K562 (cell line): Measurements from ENCODE around the gene ZNF473. TPM values are rescaled to one million over a fixed set of nuclear protein-coding genes. Genes with fewer than 3 reads are reported as not detected.

Experiments
- CBX3 ChIP-seq, 2 experiments: IDR thresholded peaks; 1 replicate in 1 of 2; 2 replicates in 1 of 2; pipeline ENCODE4 v1.6.1; 2012; ENCODE audit warnings: inconsistent platforms in 2 of 2, low read length in 2 of 2, borderline replicate concordance in 1 of 2, control low read depth in 1 of 2
- FOXP1 ChIP-seq: sonication (generic); formaldehyde crosslinking; IDR thresholded peaks from 2 replicates; pipeline ENCODE4 v1.8.0; 2022; ENCODE audit warnings: mild to moderate bottlenecking, missing genetic modification reagents
- MXD1 ChIP-seq: fragments of 250-450 bp; sonication (Bioruptor Pico); IDR thresholded peaks from 2 replicates; pipeline ENCODE4 v1.8.0; 2021; ENCODE audit warnings: borderline replicate concordance, mild to moderate bottlenecking, moderate library complexity; ENCODE audit not compliant: poor library complexity, severe bottlenecking
- NEUROD1 ChIP-seq: fragments of 150-350 bp; IDR thresholded peaks from 2 replicates; pipeline ENCODE4 v1.6.1; 2014; ENCODE audit warnings: borderline replicate concordance, low read length, low read depth; ENCODE audit not compliant: partially characterized antibody
- NFE2L1 ChIP-seq: fragments of 450-650 bp; IDR thresholded peaks from 2 replicates; pipeline ENCODE4 v1.6.1; 2016; ENCODE audit warnings: missing genetic modification characterization, low read depth, mild to moderate bottlenecking, missing compliant biosample characterization, moderate library complexity, borderline replicate concordance
- NFYB ChIP-seq: IDR thresholded peaks from 2 replicates; pipeline ENCODE4 v1.6.1; 2011; ENCODE audit warnings: mild to moderate bottlenecking, moderate library complexity; ENCODE audit not compliant: insufficient read length; ENCODE audit errors: extremely low read depth
- PATZ1 ChIP-seq: fragments of 250-450 bp; sonication (Bioruptor Pico); IDR thresholded peaks from 2 replicates; pipeline ENCODE4 v1.5.0; 2020; ENCODE audit warnings: mild to moderate bottlenecking, borderline replicate concordance
- SIRT6 ChIP-seq: IDR thresholded peaks from one replicate; pipeline ENCODE4 v1.6.1; 2012; ENCODE audit warnings: low read depth, mild to moderate bottlenecking, control low read depth, inconsistent platforms, low read length, moderate library complexity
- SMAD2 ChIP-seq: fragments of 150-350 bp; IDR thresholded peaks from 2 replicates; pipeline ENCODE4 v1.6.1; 2014; ENCODE audit warnings: low read depth, mild to moderate bottlenecking, low read length
- SMARCA4 ChIP-seq: fragments of 450-650 bp; IDR thresholded peaks from 2 replicates; pipeline ENCODE4 v1.6.1; 2016
- SPI1 ChIP-seq: IDR thresholded peaks from 2 replicates; pipeline ENCODE4 v1.6.1; 2011; ENCODE audit warnings: low read depth, low read length, control low read depth, borderline replicate concordance
- TAF9B ChIP-seq: fragments of 450-650 bp; IDR thresholded peaks from 2 replicates; pipeline ENCODE4 v1.6.1; 2018; ENCODE audit warnings: mild to moderate bottlenecking; ENCODE audit not compliant: partially characterized antibody
- ZFX ChIP-seq: sonication (generic); formaldehyde crosslinking; IDR thresholded peaks from 2 replicates; pipeline ENCODE4 v1.8.0; 2022; ENCODE audit warnings: mild to moderate bottlenecking, missing genetic modification reagents, moderate library complexity
- ZNF124 ChIP-seq: sonication (generic); formaldehyde crosslinking; IDR thresholded peaks from 2 replicates; pipeline ENCODE4 v1.8.1; 2022; ENCODE audit warnings: missing genetic modification reagents
- ZNF3 ChIP-seq: fragments of 250-450 bp; sonication (Bioruptor Pico); IDR thresholded peaks from 2 replicates; pipeline ENCODE4 v1.5.0; 2021; ENCODE audit warnings: mild to moderate bottlenecking, moderate library complexity
- ZNF507 ChIP-seq: conservative IDR thresholded peaks from 2 replicates; pipeline ENCODE4 v1.6.1; 2017; ENCODE audit warnings: missing genetic modification characterization, missing compliant biosample characterization
- ZNF699 ChIP-seq: fragments of 250-450 bp; sonication (Bioruptor Pico); IDR thresholded peaks from 2 replicates; pipeline ENCODE4 v1.8.0; 2021; ENCODE audit warnings: mild to moderate bottlenecking, moderate library complexity; ENCODE audit not compliant: insufficient replicate concordance
- ZNF77 ChIP-seq: fragments of 250-450 bp; sonication (Bioruptor Pico); IDR thresholded peaks from 2 replicates; pipeline ENCODE4 v1.5.0; 2020
- ZNF830 ChIP-seq: fragments of 250-450 bp; sonication (Bioruptor Pico); IDR thresholded peaks from 2 replicates; pipeline ENCODE4 v1.5.0; 2021; ENCODE audit warnings: mild to moderate bottlenecking
- polyA plus RNA-seq, 8 experiments: library from polyadenylated mRNA; depleted of rRNA in 4 of 8; stranded (reverse) in 5 of 8; unstranded in 3 of 8; fragments of >200 nt; fragmentation: Nextera tagmentation in 2 of 8; fragmentation: Illumina TruSeq in 1 of 8; extraction: Ambion mirVana in 2 of 8; extraction: Trizol in 1 of 8; gene quantifications; 2 replicates each; pipeline versions ENCODE4 v1.2.1 to v1.2.3, GENCODE V29; 2011 to 2014; ENCODE audit warnings: inconsistent platforms in 1 of 8, missing spikeins in 1 of 8
- total RNA-seq, 7 experiments: library from RNA; depleted of rRNA in 6 of 7; stranded (reverse); fragments of >200 nt in 6 of 7; fragmentation: Illumina TruSeq in 2 of 7; extraction: Trizol in 2 of 7; gene quantifications; 2 replicates each; pipeline versions ENCODE4 v1.2.1 to v1.2.3, GENCODE V29; 2011 to 2021; ENCODE audit warnings: low replicate concordance in 1 of 7
- TF ChIP-seq, protein P1 (sequence below): fragments of 450-650 bp; formaldehyde crosslinking; IDR thresholded peaks from 2 replicates; pipeline ENCODE4 v1.4.0; 2022; ENCODE audit warnings: mild to moderate bottlenecking, moderate library complexity
- TF ChIP-seq, protein P2 (sequence below): sonication (generic); formaldehyde crosslinking; IDR thresholded peaks from 2 replicates; pipeline ENCODE4 v1.8.1; 2023; ENCODE audit warnings: mild to moderate bottlenecking, missing genetic modification reagents, moderate library complexity
- TF ChIP-seq, protein P3 (sequence below), 3 experiments: IDR thresholded peaks in 2 of 3; conservative IDR thresholded peaks in 1 of 3; 2 replicates each; pipeline ENCODE4 v1.5.1; 2011 to 2012; ENCODE audit warnings: low read length in 3 of 3, mild to moderate bottlenecking in 3 of 3, control low read depth in 2 of 3, improper control_type of control experiment in 1 of 3, inconsistent platforms in 1 of 3, low read depth in 1 of 3, mixed read lengths in 1 of 3, moderate library complexity in 1 of 3; ENCODE audit not compliant: insufficient read depth in 2 of 3

Gene ZNF473
- total and polyA plus RNA-seq, 9 of the 15 experiments (the other 6 are each of a cell fraction or from before 2014, with no cell fraction given): 8.2 to 34.0 (median 28.5) TPM

DNA sequence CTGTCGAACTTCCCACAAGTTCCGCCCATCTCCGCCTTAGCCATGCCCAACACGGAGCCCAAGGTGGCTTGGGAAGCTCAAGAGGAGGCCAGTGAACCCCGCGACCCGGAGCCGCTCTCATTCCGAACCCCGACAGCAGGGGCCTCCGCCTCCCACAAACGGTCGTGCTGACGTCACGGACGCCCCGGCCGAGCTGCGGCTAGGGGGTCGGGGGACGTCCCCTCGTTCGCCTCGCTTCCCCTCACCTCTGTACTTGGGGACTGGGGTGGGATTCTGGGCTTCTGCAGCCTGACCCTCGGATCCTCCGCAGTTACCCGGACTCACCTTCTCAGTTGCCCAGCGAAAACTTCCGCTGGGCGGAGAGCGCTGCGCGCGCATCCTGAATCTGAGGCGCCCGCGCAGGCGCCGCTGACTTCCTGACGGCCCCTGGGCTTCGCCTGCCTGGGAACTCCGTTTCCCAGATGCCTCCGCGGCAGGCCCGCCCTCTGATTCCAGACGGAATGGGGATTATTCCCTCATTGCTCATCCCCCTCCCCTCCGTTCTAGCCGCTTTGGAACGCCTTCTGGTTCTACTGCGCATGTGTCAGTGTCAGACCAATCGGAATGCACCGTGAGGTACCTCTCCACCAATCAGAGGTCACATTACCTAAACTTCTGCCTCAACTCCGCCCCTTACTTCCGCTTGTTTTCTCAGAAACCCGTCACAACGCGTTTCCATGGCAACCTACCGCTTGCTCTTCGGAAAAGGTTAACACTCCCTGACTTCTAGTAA lies 597 bp upstream of the ZNF473 start, which contains the start of gene VRK3 (continued):
- no peak for TF ChIP-seq MXD1 (CRISPR knock-in tag)
- no peak for TF ChIP-seq NEUROD1
- TF ChIP-seq ZNF507: no peak
- TF ChIP-seq SIRT6: no peak
- TF ChIP-seq SMAD2: no peak
- TF ChIP-seq ZNF3: no peak
- no peak for TF ChIP-seq FOXP1 (CRISPR knock-in tag)
- TF ChIP-seq, protein P1, sequence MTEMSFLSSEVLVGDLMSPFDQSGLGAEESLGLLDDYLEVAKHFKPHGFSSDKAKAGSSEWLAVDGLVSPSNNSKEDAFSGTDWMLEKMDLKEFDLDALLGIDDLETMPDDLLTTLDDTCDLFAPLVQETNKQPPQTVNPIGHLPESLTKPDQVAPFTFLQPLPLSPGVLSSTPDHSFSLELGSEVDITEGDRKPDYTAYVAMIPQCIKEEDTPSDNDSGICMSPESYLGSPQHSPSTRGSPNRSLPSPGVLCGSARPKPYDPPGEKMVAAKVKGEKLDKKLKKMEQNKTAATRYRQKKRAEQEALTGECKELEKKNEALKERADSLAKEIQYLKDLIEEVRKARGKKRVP: no peak
- no peak for TF ChIP-seq TAF9B
- peak; percentile 80 for TF ChIP-seq NFYB
- TF ChIP-seq, protein P2, sequence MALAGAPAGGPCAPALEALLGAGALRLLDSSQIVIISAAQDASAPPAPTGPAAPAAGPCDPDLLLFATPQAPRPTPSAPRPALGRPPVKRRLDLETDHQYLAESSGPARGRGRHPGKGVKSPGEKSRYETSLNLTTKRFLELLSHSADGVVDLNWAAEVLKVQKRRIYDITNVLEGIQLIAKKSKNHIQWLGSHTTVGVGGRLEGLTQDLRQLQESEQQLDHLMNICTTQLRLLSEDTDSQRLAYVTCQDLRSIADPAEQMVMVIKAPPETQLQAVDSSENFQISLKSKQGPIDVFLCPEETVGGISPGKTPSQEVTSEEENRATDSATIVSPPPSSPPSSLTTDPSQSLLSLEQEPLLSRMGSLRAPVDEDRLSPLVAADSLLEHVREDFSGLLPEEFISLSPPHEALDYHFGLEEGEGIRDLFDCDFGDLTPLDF: no peak
- TF ChIP-seq, protein P3, sequence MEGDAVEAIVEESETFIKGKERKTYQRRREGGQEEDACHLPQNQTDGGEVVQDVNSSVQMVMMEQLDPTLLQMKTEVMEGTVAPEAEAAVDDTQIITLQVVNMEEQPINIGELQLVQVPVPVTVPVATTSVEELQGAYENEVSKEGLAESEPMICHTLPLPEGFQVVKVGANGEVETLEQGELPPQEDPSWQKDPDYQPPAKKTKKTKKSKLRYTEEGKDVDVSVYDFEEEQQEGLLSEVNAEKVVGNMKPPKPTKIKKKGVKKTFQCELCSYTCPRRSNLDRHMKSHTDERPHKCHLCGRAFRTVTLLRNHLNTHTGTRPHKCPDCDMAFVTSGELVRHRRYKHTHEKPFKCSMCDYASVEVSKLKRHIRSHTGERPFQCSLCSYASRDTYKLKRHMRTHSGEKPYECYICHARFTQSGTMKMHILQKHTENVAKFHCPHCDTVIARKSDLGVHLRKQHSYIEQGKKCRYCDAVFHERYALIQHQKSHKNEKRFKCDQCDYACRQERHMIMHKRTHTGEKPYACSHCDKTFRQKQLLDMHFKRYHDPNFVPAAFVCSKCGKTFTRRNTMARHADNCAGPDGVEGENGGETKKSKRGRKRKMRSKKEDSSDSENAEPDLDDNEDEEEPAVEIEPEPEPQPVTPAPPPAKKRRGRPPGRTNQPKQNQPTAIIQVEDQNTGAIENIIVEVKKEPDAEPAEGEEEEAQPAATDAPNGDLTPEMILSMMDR (IDR thresholded peaks at IDR 0.05 in 2 of 3, conservative IDR thresholded peaks at IDR 0.05 in 1 of 3; ENCODE audit: insufficient read depth in 2 of 3, low read depth in 1 of 3, low read length in 3 of 3): peak; percentile 16 to 40 (median 20); a peak in 2 of 6 replicates
- 0 out of 2 replicates have a peak, but pooled peaks have one; percentile 7 for TF ChIP-seq SPI1
- no peak for TF ChIP-seq PATZ1
- no peak for TF ChIP-seq ZNF124 (CRISPR knock-in tag)
- TF ChIP-seq SMARCA4: no peak
- TF ChIP-seq ZNF699 (CRISPR knock-in tag): no peak
- TF ChIP-seq CBX3 (IDR thresholded peaks at IDR 0.05; ENCODE audit: borderline replicate concordance in 1 of 2, low read length in 2 of 2): no peak
- TF ChIP-seq ZNF830: no peak
- no peak for TF ChIP-seq NFE2L1
- peak; percentile 73 for TF ChIP-seq ZFX (CRISPR knock-in tag)
- no peak for TF ChIP-seq ZNF77 (CRISPR knock-in tag)
